GM12878 (cell line): ENCODE data around the gene GABRA6. TPM values are rescaled to one million over a fixed set of nuclear protein-coding genes. Genes with fewer than 3 reads are reported as not detected.

ENCODE experiments used
- ATAC-seq: fragments of 200-7000 bp; cut with Tn5 transposase; 3 replicates; pipeline ENCODE4 v1.9.1; 2020; ENCODE audit warnings: mild to moderate bottlenecking, moderate library complexity
- BruUV-seq: library from RNA; stranded (reverse); fragments of 400-500 nt; replicated peaks from 2 replicates; lab custom pipeline; 2021; lab: Mats Ljungman, UMichigan
- CTCF ChIA-PET: fragments of 300-600 bp; sonication (Branson Sonifier 250); formaldehyde crosslinking; extraction: SDS; loops from one replicate; lab custom pipeline; 2021; ENCODE audit warnings: inconsistent platforms; lab: Yijun Ruan, JAX
- POLR2A ChIA-PET: fragments of 350-600 bp; formaldehyde crosslinking; extraction: SDS; loops from one replicate; lab custom pipeline; 2021; ENCODE audit warnings: inconsistent platforms; lab: Charles Lee
- RAD21 ChIA-PET: fragments of 300-600 bp; sonication (Branson Sonifier 250); formaldehyde crosslinking; loops from one replicate; lab custom pipeline; 2023; ENCODE audit warnings: antibody characterized with exemption; ENCODE audit not compliant: unreplicated experiment; lab: Charles Lee
- SMC1A ChIA-PET: fragments of 300-600 bp; sonication (Branson Sonifier 250); formaldehyde crosslinking; loops from one replicate; lab custom pipeline; 2023; ENCODE audit not compliant: unreplicated experiment, uncharacterized antibody; lab: Charles Lee
- DNase-seq: peaks from one replicate; pipeline ENCODE4 v3.0.0-alpha.2; 2011; ENCODE audit warnings: low read depth, low spot score
- FAIRE-seq: peaks from 3 replicates; lab custom pipeline; 2011; peaks lifted over from hg19 to GRCh38; lab: Jason Lieb, UNC
- H2AFZ ChIP-seq: 2 replicates; pipeline ENCODE4 v1.6.0; 2011; ENCODE audit warnings: low read depth, low read length, control low read depth; ENCODE audit not compliant: control insufficient read depth
- H3K27ac ChIP-seq: 2 replicates; pipeline ENCODE4 v1.5.1; 2011; ENCODE audit warnings: control low read depth; ENCODE audit not compliant: control insufficient read depth, insufficient read depth
- H3K27me3 ChIP-seq, 2 experiments: replicated peaks in 1 of 2; 2 replicates each; pipeline versions ENCODE4 v1.6.0 to v1.6.1; 2011; ENCODE audit warnings: low read length in 1 of 2; ENCODE audit not compliant: control insufficient read depth in 2 of 2, insufficient read depth in 2 of 2
- H3K36me3 ChIP-seq, 2 experiments: 2 replicates each; pipeline ENCODE4 v1.5.1; 2011; ENCODE audit warnings: low read length in 1 of 2; ENCODE audit not compliant: control insufficient read depth in 2 of 2, insufficient read depth in 2 of 2
- H3K4me1 ChIP-seq: 2 replicates; pipeline ENCODE4 v1.6.1; 2011; ENCODE audit warnings: mild to moderate bottlenecking, low read length, moderate library complexity, mixed read lengths; ENCODE audit not compliant: control insufficient read depth, insufficient read depth
- H3K4me2 ChIP-seq: 2 replicates; pipeline ENCODE4 v1.6.0; 2011; ENCODE audit warnings: control low read depth; ENCODE audit not compliant: control insufficient read depth, insufficient read depth
- H3K4me3 ChIP-seq: fragments of 200-600 bp; sonication (generic); 2 replicates; pipeline ENCODE4 v1.5.1; 2016
- H3K79me2 ChIP-seq: 2 replicates; pipeline ENCODE4 v1.6.0; 2011; ENCODE audit warnings: low read length; ENCODE audit not compliant: control insufficient read depth, insufficient read depth
- H3K9ac ChIP-seq: 2 replicates; pipeline ENCODE4 v1.8.0; 2011; ENCODE audit warnings: low read length, control low read depth, mixed read lengths; ENCODE audit not compliant: control insufficient read depth, insufficient read depth
- H3K9me3 ChIP-seq: replicated peaks from 3 replicates; pipeline ENCODE4 v1.5.1; 2011; ENCODE audit warnings: mild to moderate bottlenecking, low read length; ENCODE audit not compliant: control insufficient read depth, insufficient read depth
- H4K20me1 ChIP-seq: 2 replicates; pipeline ENCODE4 v1.6.0; 2011; ENCODE audit not compliant: control insufficient read depth, insufficient read depth
- ATF3 ChIP-seq: IDR thresholded peaks from 2 replicates; pipeline ENCODE4 v1.6.1; 2011; ENCODE audit warnings: low read depth, mild to moderate bottlenecking, low read length, moderate library complexity, borderline replicate concordance; ENCODE audit errors: extremely low read depth
- ATF7 ChIP-seq: fragments of 450-650 bp; IDR thresholded peaks from 2 replicates; pipeline ENCODE4 v1.6.1; 2016; ENCODE audit warnings: low read depth, mild to moderate bottlenecking
- BCL11A ChIP-seq: IDR thresholded peaks from 2 replicates; pipeline ENCODE4 v1.6.1; 2011; ENCODE audit warnings: low read depth, low read length
- BHLHE40 ChIP-seq, 2 experiments: fragments of 450-650 bp in 1 of 2; IDR thresholded peaks; 2 replicates each; pipeline ENCODE4 v1.6.1; 2011 to 2017; ENCODE audit warnings: low read depth in 2 of 2, borderline replicate concordance in 1 of 2, improper control_type of control experiment in 1 of 2, low read length in 1 of 2, mild to moderate bottlenecking in 1 of 2
- CREB1 ChIP-seq: IDR thresholded peaks from 2 replicates; pipeline ENCODE4 v1.6.1; 2012; ENCODE audit warnings: low read depth, mild to moderate bottlenecking, inconsistent platforms
- CREM ChIP-seq: IDR thresholded peaks from 2 replicates; pipeline ENCODE4 v1.6.1; 2014; ENCODE audit warnings: antibody characterized with exemption, low read depth
- FOXM1 ChIP-seq: IDR thresholded peaks from 2 replicates; pipeline ENCODE4 v1.6.1; 2012; ENCODE audit warnings: low read depth, mild to moderate bottlenecking, inconsistent platforms, low read length, moderate library complexity
- HSF1 ChIP-seq: fragments of 150-350 bp; IDR thresholded peaks from 2 replicates; pipeline ENCODE4 v1.6.1; 2014; ENCODE audit warnings: mild to moderate bottlenecking, low read depth, low read length
- MXI1 ChIP-seq: fragments of 150-350 bp; IDR thresholded peaks from 2 replicates; pipeline ENCODE4 v1.6.1; 2011; ENCODE audit warnings: low read depth, mild to moderate bottlenecking, inconsistent platforms, low read length, improper control_type of control experiment
- MYC ChIP-seq: IDR thresholded peaks from 2 replicates; pipeline ENCODE4 v1.6.1; 2011; ENCODE audit warnings: mild to moderate bottlenecking, low read length, moderate library complexity, inconsistent platforms; ENCODE audit not compliant: insufficient read depth, insufficient replicate concordance, insufficient read length, severe bottlenecking
- NBN ChIP-seq: fragments of 450-650 bp; IDR thresholded peaks from 2 replicates; pipeline ENCODE4 v1.6.1; 2016
- PML ChIP-seq: IDR thresholded peaks from 2 replicates; pipeline ENCODE4 v1.6.1; 2012; ENCODE audit warnings: low read length, inconsistent platforms
- RAD21 ChIP-seq: IDR thresholded peaks from 2 replicates; pipeline ENCODE4 v1.6.1; 2011; ENCODE audit warnings: mild to moderate bottlenecking, low read depth, low read length, moderate library complexity; ENCODE audit not compliant: insufficient read depth
- SMAD5 ChIP-seq: IDR thresholded peaks from 2 replicates; pipeline ENCODE4 v1.6.1; 2016; ENCODE audit warnings: antibody characterized with exemption, low read depth
- TAF1 ChIP-seq: IDR thresholded peaks from 2 replicates; pipeline ENCODE4 v1.6.1; 2011; ENCODE audit warnings: mild to moderate bottlenecking, low read depth, low read length, borderline replicate concordance
- TCF12 ChIP-seq: IDR thresholded peaks from 2 replicates; pipeline ENCODE4 v1.6.1; 2011; ENCODE audit warnings: low read depth, mild to moderate bottlenecking, low read length
- WRNIP1 ChIP-seq: IDR thresholded peaks from 2 replicates; pipeline ENCODE4 v1.6.1; 2011; ENCODE audit warnings: low read depth, low read length, improper control_type of control experiment, borderline replicate concordance
- ZBTB33 ChIP-seq: fragments of 450-650 bp; IDR thresholded peaks from 2 replicates; pipeline ENCODE4 v1.6.1; 2017; ENCODE audit warnings: mild to moderate bottlenecking
- ZBTB40 ChIP-seq: fragments of 450-650 bp; IDR thresholded peaks from 2 replicates; pipeline ENCODE4 v1.6.1; 2016; ENCODE audit warnings: mild to moderate bottlenecking, moderate library complexity, borderline replicate concordance
- WGBS: methylation state at CpG from one replicate; pipeline ENCODE4 v1.1.6; 2016; ENCODE audit warnings: low lambda C conversion rate; ENCODE audit not compliant: insufficient replicate concordance, insufficient coverage; ENCODE audit errors: missing lambda C conversion rate; 5-methylcytosine and 5-hydroxymethylcytosine counted together
- in situ Hi-C: fragments of 300-500 bp; cut with MboI; formaldehyde crosslinking; loops from 9 replicates; pipeline ENCODE4 v1.14.3; 2018; ENCODE audit warnings: mixed read lengths
- intact Hi-C: fragments of 100-400 bp; cut with micrococcal nuclease; formaldehyde crosslinking; loops from one replicate; pipeline ENCODE4 v1.14.2; 2022; ENCODE audit not compliant: unreplicated experiment
- polyA plus RNA-seq, 11 experiments: library from polyadenylated mRNA; depleted of rRNA in 4 of 11; unstranded in 6 of 11; stranded (reverse) in 5 of 11; fragments of >200 nt; fragmentation: Nextera tagmentation in 4 of 11; fragmentation: Illumina TruSeq in 1 of 11; extraction: Ambion mirVana in 4 of 11; extraction: Trizol in 1 of 11; gene quantifications; 1 replicate in 1 of 11; 2 replicates in 10 of 11; pipeline versions ENCODE4 v1.2.1 to v1.2.3, GENCODE V29; 2011 to 2016; ENCODE audit warnings: inconsistent platforms in 2 of 11, missing spikeins in 2 of 11, low read depth in 1 of 11
- total RNA-seq, 4 experiments: library from RNA; depleted of rRNA in 3 of 4; stranded (reverse); fragments of >200 nt in 3 of 4; fragmentation: Illumina TruSeq in 1 of 4; extraction: Trizol in 1 of 4; gene quantifications; 2 replicates each; pipeline versions ENCODE4 v1.2.1 to v1.2.3, GENCODE V29; 2013 to 2021

Gene GABRA6
- total and polyA plus RNA-seq, 10 of the 15 experiments (the other 5 are each of a cell fraction or from before 2014, with no cell fraction given), result not detected

- Histone ChIP-seq H3K9me3 (no peaks in the 10 kb centered on the region), H3K36me3 (no peaks in the 10 kb centered on the region), H3K9ac (no peak overlapping the region), H3K4me3 (no peak overlapping the region), H3K27me3 (no peaks in the 10 kb centered on the region), H3K4me1 (no peaks in the 10 kb centered on the region), H3K27ac (no peak overlapping the region), H3K79me2 (no peaks in the 10 kb centered on the region), H3K4me2 (no peak overlapping the region), H4K20me1 (no peaks in the 10 kb centered on the region), H2AFZ (no peak overlapping the region)
- 41% methylated on average over 4 of the region's 4 CpGs for WGBS
- ChIA-PET SMC1A (no interaction called here), CTCF (interaction anchor here (1.4 kb wide), 1 partner anchor 12 kb away, joined by 3 read pairs; no protein-coding TSS in a partner anchor), RAD21 (no interaction called here), POLR2A (no interaction called here)
- FAIRE-seq (no peak), ATAC-seq (no peak), DNase-seq (no peak)
- no TSS peak for BruUV-seq
- intact Hi-C loops (no loop called here), in situ Hi-C loops (no loop called here)
- TF ChIP-seq ZBTB40 (no peak), HSF1 (no peak), MYC (no peak), TCF12 (no peak), ATF7 (no peak), FOXM1 (no peak), BCL11A (no peak), CREB1 (no peak), SMAD5 (no peak), TAF1 (no peak), BHLHE40 (IDR thresholded peaks at IDR 0.05; ENCODE audit: borderline replicate concordance in 1 of 2, low read depth in 2 of 2, low read length in 1 of 2) (no peak), CREM (no peak), MXI1 (no peak), PML (no peak), ZBTB33 (no peak), NBN (no peak), WRNIP1 (no peak), ATF3 (no peak), RAD21 (no peak)
Observed at GRCh38 chr5:161641444-161641843, 44.1 kb upstream of the GABRA6 start.
